BJ (cell line): ENCODE measurements around the gene ZNF35. TPM values are rescaled to one million over a fixed set of nuclear protein-coding genes. Genes with fewer than 3 reads are reported as not detected.

Experiments used
- CTCF ChIA-PET: fragments of 350-600 bp; formaldehyde crosslinking; extraction: SDS; loops from one replicate; lab custom pipeline; 2021; ENCODE audit warnings: antibody characterized with exemption, inconsistent platforms; lab: Yijun Ruan, JAX
- POLR2A ChIA-PET: fragments of 300-600 bp; sonication (Branson Sonifier 250); formaldehyde crosslinking; extraction: SDS; loops from one replicate; lab custom pipeline; 2021; ENCODE audit warnings: antibody characterized with exemption; lab: Charles Lee
- DNase-seq: peaks from one replicate; pipeline ENCODE4 v3.0.0-alpha.2; 2011; ENCODE audit warnings: low read depth
- H3K27me3 ChIP-seq: 2 replicates; pipeline ENCODE4 v1.6.0; 2011; ENCODE audit warnings: low read length; ENCODE audit not compliant: control insufficient read depth, insufficient read depth
- H3K36me3 ChIP-seq: 2 replicates; pipeline ENCODE4 v1.5.1; 2011; ENCODE audit warnings: low read length; ENCODE audit not compliant: control insufficient read depth, insufficient read depth
- H3K4me3 ChIP-seq: 2 replicates; pipeline ENCODE4 v1.5.1; 2011; ENCODE audit warnings: low read depth, mild to moderate bottlenecking, control low read depth, low read length
- CTCF ChIP-seq: IDR thresholded peaks from 2 replicates; pipeline ENCODE4 v1.5.1; 2011; ENCODE audit warnings: low read depth, mild to moderate bottlenecking, control low read depth, inconsistent platforms, low read length, moderate library complexity; ENCODE audit not compliant: insufficient read depth
- polyA plus RNA-seq: library from polyadenylated mRNA; depleted of rRNA; stranded (reverse); fragments of >200 nt; gene quantifications from 2 replicates; pipeline ENCODE4 v1.2.3, GENCODE V29; 2011

Gene ZNF35
- polyA plus RNA-seq, 1 experiment = 4.7 TPM

- no peak for TF ChIP-seq CTCF
- Histone ChIP-seq H3K4me3 (no peak overlapping the region), H3K27me3 (no peaks in the 10 kb centered on the region), H3K36me3 (peaks cover 12% of the 10 kb centered on the region)
- ChIA-PET POLR2A (no interaction called here), CTCF (interaction anchor here (2.5 kb wide), 1 partner anchor 16 kb away, joined by 6 read pairs; the partner anchor contains the start of gene ZNF35)
- DNase-seq = no peak
These were observed 16.3 kb upstream of the ZNF35 start for GRCh38 chr3:44632193-44632592.

GRCh38 chr3:44642337-44642736 is 6.2 kb upstream of the ZNF35 start:
- H3K27me3 ChIP-seq = no peaks in the 10 kb centered on the region
- H3K4me3 ChIP-seq = no peak overlapping the region
- TF ChIP-seq CTCF = no peak
- POLR2A ChIA-PET = no interaction called here
- H3K36me3 ChIP-seq = peaks cover 14% of the 10 kb centered on the region
- DNase-seq = no peak
- CTCF ChIA-PET = no interaction called here

- Histone ChIP-seq H3K4me3 (no peak overlapping the region), H3K27me3 (no peaks in the 10 kb centered on the region), H3K36me3 (peaks cover 14% of the 10 kb centered on the region)
- DNase-seq = no peak
- CTCF ChIA-PET = no interaction called here
- POLR2A ChIA-PET = no interaction called here
- no peak for TF ChIP-seq CTCF
These were observed 5.5 kb upstream of the ZNF35 start for GRCh38 chr3:44643024-44643423.

GRCh38 chr3:44647771-44648170 is 761 bp upstream of the ZNF35 start:
- ChIA-PET CTCF (interaction anchor here (1.7 kb wide), 1 partner anchor 17 kb away, joined by 6 read pairs; no protein-coding TSS in a partner anchor), POLR2A (no interaction called here)
- no peak for TF ChIP-seq CTCF
- no peak for DNase-seq
- Histone ChIP-seq H3K27me3 (no peaks in the 10 kb centered on the region), H3K36me3 (peaks cover 17% of the 10 kb centered on the region), H3K4me3 (no peak overlapping the region)

- H3K27me3 ChIP-seq = no peaks in the 10 kb centered on the region
- DNase-seq = no peak
- ChIA-PET POLR2A (no interaction called here), CTCF (no interaction called here)
- TF ChIP-seq CTCF = no peak
- H3K36me3 ChIP-seq = peaks cover 24% of the 10 kb centered on the region
- H3K4me3 ChIP-seq = no peak overlapping the region
These were observed 1.2 kb downstream of the ZNF35 start for GRCh38 chr3:44649709-44650108.
